Kidney (tissue), 14 donors: Measurements from ENCODE around the gene BMAL2. TPM values are rescaled to one million over a fixed set of nuclear protein-coding genes. Genes with fewer than 3 reads are reported as not detected.

Source experiments
- DNase-seq, 5 donors: peaks; one replicate each; pipeline ENCODE4 v3.0.0-alpha.2; 2013 to 2020
- FAIRE-seq: peaks from 2 replicates; lab custom pipeline; 2012; peaks lifted over from hg19 to GRCh38; lab: Jason Lieb, UNC
- H3K27ac ChIP-seq, 2 donors: one replicate each; pipeline ENCODE4 v1.7.0; 2013; ENCODE audit warnings: low read depth in 2 of 2, low read length in 2 of 2, inconsistent platforms in 1 of 2
- H3K27me3 ChIP-seq: one replicate; pipeline ENCODE4 v1.7.1; 2013; ENCODE audit warnings: low read length, inconsistent platforms; ENCODE audit not compliant: control insufficient read depth, insufficient read depth
- H3K36me3 ChIP-seq, 3 donors: one replicate each; pipeline versions ENCODE4 v1.7.0 to v1.7.1; 2013; ENCODE audit warnings: low read length in 3 of 3, control low read depth in 1 of 3, inconsistent platforms in 1 of 3; ENCODE audit not compliant: insufficient read depth in 3 of 3, control insufficient read depth in 2 of 3
- H3K4me1 ChIP-seq, 3 donors: one replicate each; pipeline versions ENCODE4 v1.7.0 to v1.7.1; 2013; ENCODE audit warnings: low read length in 3 of 3, inconsistent platforms in 1 of 3, low read depth in 1 of 3; ENCODE audit not compliant: control insufficient read depth in 2 of 3, insufficient read depth in 2 of 3
- H3K4me3 ChIP-seq, 3 donors: one replicate each; pipeline versions ENCODE4 v1.7.0 to v1.8.1; 2013; ENCODE audit warnings: low read length in 3 of 3, control low read depth in 1 of 3, inconsistent platforms in 1 of 3
- H3K9ac ChIP-seq, 3 donors: one replicate each; pipeline versions ENCODE4 v1.7.0 to v1.7.1; 2013; ENCODE audit warnings: low read length in 3 of 3, control low read depth in 1 of 3, inconsistent platforms in 1 of 3
- H3K9me3 ChIP-seq, 3 donors: one replicate each; pipeline versions ENCODE4 v1.7.0 to v1.7.1; 2013; ENCODE audit warnings: low read length in 3 of 3, control low read depth in 1 of 3, inconsistent platforms in 1 of 3; ENCODE audit not compliant: control insufficient read depth in 2 of 3, insufficient read depth in 1 of 3
- intact Hi-C: fragments of 100-400 bp; cut with DNase I; formaldehyde crosslinking; loops from one replicate; pipeline ENCODE4 v1.11.1; 2022
- polyA plus RNA-seq: library from polyadenylated mRNA; stranded (reverse); fragments of 350-450 nt; fragmentation: Illumina TruSeq; extraction: RNeasy Lipid Tissue Mini Kit (QIAGEN cat#74804); gene quantifications from one replicate; pipeline ENCODE4 v1.2.3, GENCODE V29; 2014; ENCODE audit warnings: low read depth, low replicate concordance; ENCODE audit not compliant: insufficient read depth
- total RNA-seq: library from RNA; stranded (reverse); fragmentation: NEBNext Ultra II Directional; extraction: Animal tissue kit (Norgen Biotek cat#: 25700); gene quantifications from one replicate; pipeline ENCODE4 v1.2.1, GENCODE V29; 2021
- TF ChIP-seq, protein P1 (sequence below): IDR thresholded peaks from 3 replicates; pipeline ENCODE4 v1.5.1; 2012; ENCODE audit warnings: mild to moderate bottlenecking, moderate library complexity, borderline replicate concordance; ENCODE audit not compliant: insufficient read depth; ENCODE audit errors: extremely low read depth
- donor health status: control.
- donor health status: control.
- donor health status: control.
- donor health status: control.
- donor health status: control.
- donor health status: DM: yes; HTN: yes; CAD: no.
- donor health status: Normal renal cell carcinoma (clear cell type).

The BMAL2 gene
- total and polyA plus RNA-seq, 2 donors from 2014 or later, result 0.47 to 12.8 TPM

DNA sequence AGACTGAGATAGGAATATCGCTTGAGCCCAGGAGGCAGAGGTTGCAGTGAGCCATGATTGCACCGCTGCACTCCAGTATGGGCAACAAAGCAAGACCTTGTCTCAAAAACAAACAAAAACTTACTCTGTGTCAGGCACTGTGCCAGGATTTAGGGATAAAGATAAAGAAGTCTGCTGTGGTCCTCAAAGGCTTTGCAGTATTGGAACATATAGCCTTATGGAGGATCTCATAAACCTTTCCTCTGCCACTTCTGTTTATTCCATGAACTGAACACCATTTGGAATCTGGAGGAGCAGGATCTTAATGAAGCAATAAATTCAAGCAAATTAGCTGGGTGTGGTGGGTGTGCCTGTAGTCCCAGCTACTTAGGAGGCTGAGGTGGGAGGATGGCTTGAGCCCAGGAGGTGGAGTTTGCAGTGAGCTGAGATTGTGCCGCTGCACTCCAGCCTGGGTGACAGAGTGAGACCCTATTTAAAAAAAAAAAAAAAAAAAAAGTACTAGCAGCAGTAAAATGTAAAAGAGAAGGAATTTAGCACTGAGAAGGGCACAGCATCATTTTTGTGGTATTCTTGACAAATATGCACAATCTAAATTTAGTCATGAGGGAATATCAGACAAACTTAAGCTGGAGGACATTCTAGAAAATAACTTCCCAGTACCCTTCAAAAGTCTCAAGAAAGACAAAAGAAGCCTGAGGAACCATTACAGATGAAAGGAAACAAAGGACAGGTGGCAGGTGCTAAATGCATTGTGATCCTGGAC, 27.1 kb downstream of the BMAL2 start:
- Histone ChIP-seq H3K9me3 (peaks cover 0 to 3% (median 0%) of the 10 kb centered on the region in 3 donors), H3K27ac (no peak overlapping the region), H3K27me3 (no peaks in the 10 kb centered on the region), H3K4me1 (no peaks in the 10 kb centered on the region), H3K4me3 (no peak overlapping the region), H3K36me3 (no peaks in the 10 kb centered on the region), H3K9ac (no peak overlapping the region)
- no peak for FAIRE-seq
- TF ChIP-seq, protein P1, sequence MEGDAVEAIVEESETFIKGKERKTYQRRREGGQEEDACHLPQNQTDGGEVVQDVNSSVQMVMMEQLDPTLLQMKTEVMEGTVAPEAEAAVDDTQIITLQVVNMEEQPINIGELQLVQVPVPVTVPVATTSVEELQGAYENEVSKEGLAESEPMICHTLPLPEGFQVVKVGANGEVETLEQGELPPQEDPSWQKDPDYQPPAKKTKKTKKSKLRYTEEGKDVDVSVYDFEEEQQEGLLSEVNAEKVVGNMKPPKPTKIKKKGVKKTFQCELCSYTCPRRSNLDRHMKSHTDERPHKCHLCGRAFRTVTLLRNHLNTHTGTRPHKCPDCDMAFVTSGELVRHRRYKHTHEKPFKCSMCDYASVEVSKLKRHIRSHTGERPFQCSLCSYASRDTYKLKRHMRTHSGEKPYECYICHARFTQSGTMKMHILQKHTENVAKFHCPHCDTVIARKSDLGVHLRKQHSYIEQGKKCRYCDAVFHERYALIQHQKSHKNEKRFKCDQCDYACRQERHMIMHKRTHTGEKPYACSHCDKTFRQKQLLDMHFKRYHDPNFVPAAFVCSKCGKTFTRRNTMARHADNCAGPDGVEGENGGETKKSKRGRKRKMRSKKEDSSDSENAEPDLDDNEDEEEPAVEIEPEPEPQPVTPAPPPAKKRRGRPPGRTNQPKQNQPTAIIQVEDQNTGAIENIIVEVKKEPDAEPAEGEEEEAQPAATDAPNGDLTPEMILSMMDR, result no peak
- intact Hi-C loops, result no loop called here
- no peak for DNase-seq

DNA sequence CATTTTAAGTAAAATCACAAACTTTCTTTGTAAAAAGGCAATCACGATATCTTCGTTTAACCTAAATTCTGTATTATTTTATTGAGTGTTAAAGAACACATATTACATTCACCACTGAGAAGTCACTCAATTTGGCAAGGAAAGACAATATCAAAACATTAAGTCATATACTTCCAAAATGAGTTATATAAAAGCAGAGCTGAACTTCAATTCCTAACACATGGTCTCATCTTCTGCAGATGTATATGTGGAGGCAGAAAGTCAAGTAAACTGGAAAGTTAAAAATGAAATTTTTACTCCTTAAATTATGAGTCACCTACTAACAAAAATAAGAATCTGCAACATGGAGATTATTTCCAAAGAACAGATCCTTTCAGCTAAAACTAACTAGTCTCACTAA, 28.7 kb downstream of the BMAL2 start:
- Histone ChIP-seq H3K4me3 (no peak overlapping the region), H3K9ac (no peak overlapping the region), H3K36me3 (no peaks in the 10 kb centered on the region), H3K27ac (no peak overlapping the region), H3K27me3 (no peaks in the 10 kb centered on the region), H3K9me3 (peaks cover 0 to 3% (median 0%) of the 10 kb centered on the region in 3 donors), H3K4me1 (no peaks in the 10 kb centered on the region)
- intact Hi-C loops, result no loop called here
- DNase-seq, result no peak
- FAIRE-seq, result no peak
- TF ChIP-seq, protein P1, result no peak

DNA sequence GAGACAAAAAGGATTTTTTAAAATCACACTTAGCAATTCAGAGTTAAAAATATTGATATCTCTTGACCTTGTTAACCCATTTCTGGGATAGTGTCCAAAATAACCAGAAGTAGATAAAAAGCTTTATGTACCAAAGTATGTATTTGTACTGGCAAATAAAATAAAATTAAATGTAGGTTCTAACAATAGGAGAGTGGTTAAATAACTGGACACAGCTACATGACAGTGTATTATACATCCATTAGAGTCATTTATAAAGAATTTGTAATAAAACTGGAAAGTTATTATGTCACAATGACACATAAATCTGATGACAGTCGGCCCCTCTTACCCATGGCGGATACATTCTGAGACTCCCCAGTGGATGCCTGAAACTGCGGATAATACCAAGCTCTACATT, 34.0 kb downstream of the BMAL2 start:
- H3K4me3 ChIP-seq, result no peak overlapping the region
- DNase-seq (no peak), FAIRE-seq (no peak)
- no peak overlapping the region for H3K9ac ChIP-seq
- TF ChIP-seq, protein P1, result no peak
- H3K27me3 ChIP-seq, result no peaks in the 10 kb centered on the region
- intact Hi-C loops, result no loop called here
- no peaks in the 10 kb centered on the region for H3K36me3 ChIP-seq
- peaks cover 0 to 3% (median 0%) of the 10 kb centered on the region in 3 donors for H3K9me3 ChIP-seq
- H3K4me1 ChIP-seq, result no peaks in the 10 kb centered on the region
- H3K27ac ChIP-seq, result no peak overlapping the region

DNA sequence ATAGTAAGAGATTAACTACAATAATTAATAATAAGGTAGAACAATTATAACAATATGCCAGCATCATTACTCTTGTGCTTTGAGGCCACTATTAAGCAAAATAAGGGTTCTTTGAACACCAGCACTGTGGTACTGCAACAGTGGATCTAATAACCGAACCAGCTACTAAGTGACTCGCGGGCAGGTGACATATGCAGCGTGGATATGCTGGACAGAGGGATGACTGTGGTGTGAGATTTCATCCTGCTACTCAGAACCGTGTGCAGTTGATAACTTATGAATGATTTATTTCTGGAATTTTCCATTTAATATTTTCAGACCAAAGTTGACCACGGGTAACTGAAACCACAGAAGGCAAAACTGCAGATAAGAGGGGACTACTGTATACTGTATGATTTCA, 34.4 kb downstream of the BMAL2 start:
- Histone ChIP-seq H3K27me3 (no peaks in the 10 kb centered on the region), H3K36me3 (no peaks in the 10 kb centered on the region), H3K27ac (no peak overlapping the region), H3K4me3 (no peak overlapping the region), H3K4me1 (no peaks in the 10 kb centered on the region), H3K9me3 (peaks cover 0 to 3% (median 0%) of the 10 kb centered on the region in 3 donors), H3K9ac (no peak overlapping the region)
- FAIRE-seq (no peak), DNase-seq (no peak)
- TF ChIP-seq, protein P1, result no peak
- intact Hi-C loops, result no loop called here
